GM18520 (cell line): ENCODE data around the gene ROBO1.
"Not testable (repeated sequence)": the region's sequence is repeated elsewhere in the genome, so short reads cannot be mapped to it uniquely, and the experiment has no call there.

ENCODE experiments used
- ATAC-seq: cut with Tn5 transposase; IDR thresholded peaks from one replicate; pipeline ENCODE4 v1.9.1; 2021; ENCODE audit not compliant: unreplicated experiment

ROBO1 gene

GRCh38 chr3:78887547-78888011 lies 880.2 kb downstream of the ROBO1 start:
- no peak for ATAC-seq

DNA sequence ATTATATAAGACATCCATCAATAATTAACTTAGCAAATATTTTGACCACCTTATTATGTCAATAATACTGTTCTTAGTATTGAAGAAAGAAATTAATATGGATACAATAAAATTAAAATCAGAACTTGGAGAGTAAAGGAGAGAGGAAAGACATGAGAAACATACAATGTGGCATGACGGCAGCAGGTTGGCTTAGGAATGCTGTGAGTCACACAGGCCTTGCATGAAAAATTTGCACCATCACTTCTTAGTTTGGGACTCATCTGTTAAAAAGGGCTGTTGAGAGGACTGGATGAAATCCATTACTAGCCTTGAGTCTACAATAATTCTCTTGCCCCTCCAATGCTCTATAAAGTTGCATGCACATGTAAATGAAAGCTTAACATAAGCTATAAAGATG lies 880.8 kb downstream of the ROBO1 start:
- ATAC-seq: no peak

- not testable (repeated sequence) for ATAC-seq
Measured at GRCh38 chr3:78884567-78884966, 883.2 kb downstream of the ROBO1 start.

GRCh38 chr3:78882251-78882650 lies 885.5 kb downstream of the ROBO1 start:
- ATAC-seq: no peak

GRCh38 chr3:78881501-78881900 lies 886.3 kb downstream of the ROBO1 start:
- ATAC-seq: no peak

DNA sequence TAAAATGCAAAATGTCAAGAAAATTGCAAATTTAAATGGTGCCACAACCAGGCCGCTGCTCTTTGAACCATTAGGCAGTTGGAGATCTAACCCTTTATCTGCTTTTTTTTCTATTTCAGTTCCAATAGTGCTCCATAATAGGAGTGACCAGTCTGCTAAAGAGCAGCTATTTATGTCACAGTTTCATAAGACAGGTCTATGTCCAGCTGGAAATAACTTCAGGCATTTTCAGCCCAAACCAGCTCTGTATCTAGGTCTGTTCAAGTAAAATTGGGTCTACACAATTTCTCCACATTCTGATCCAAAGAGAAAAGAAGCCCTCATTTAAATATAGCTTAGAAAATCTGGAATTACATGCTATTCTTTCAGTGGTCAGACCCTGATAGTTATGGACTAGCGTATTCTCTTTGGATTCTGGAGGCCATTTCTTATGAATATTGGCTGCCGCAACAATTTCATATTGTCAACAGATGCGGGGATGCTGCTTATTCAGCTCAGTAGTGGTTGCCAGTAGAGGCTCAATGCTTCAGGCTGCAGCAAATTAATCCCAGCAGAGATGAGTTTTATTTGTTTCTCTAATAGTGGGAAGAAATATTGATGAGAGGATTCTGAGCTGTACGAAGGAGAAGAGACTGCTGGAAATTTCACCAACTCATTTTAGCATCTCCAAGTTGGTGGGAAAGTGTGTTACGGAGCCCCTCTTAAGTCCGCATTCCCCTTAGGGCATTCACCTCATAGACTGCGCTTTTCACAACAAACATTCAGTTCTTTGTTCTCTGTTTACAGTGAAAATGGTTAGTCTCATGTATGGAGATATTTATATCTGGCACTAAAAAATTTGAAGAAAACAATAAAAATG lies 887.0 kb downstream of the ROBO1 start:
- no peak for ATAC-seq

DNA sequence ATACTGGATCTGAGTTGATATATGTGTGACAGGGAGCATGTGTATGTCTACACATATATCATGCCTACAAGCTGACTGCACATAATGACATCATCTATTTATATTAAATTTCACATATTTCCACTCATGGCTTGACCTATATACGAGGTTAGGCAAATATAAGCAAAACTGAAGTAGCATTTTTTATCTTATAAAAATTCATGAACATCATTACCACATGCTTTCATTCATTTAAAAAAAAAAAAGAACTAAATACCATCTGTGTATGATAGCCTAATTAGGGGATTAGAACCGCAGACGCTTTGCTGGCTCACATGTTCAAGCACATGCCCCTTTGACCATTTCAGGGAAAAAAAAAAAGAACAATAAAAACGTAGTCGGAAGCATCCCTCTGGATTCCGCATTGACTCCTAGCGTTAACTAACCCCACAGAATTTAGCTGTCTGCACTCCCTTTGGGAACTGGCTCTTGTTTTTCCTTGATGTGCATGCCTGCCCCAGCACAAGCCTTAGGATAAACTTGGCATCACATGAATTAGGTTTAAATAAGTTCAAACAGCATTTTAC lies 888.4 kb downstream of the ROBO1 start:
- ATAC-seq: no peak

GRCh38 chr3:78878789-78879188 lies 889.0 kb downstream of the ROBO1 start:
- no peak for ATAC-seq

DNA sequence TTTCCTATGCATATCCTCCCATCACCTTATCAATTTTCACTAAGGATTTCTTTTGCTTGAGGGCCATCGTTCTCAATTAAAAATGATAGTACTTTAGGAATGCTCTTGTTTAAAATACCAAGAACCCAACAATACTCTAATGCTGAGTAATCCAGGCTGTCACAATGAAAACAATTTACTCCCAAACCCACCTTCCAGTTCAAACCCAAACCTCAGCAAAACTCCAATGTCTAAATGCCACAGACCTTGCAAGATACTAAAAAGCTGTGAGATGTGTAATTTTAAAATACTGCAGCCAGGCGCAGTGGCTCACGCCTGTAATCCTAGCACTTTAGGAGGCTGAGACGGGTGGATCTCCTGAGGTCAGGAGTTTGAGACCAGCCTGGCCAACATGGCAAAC lies 889.8 kb downstream of the ROBO1 start:
- no peak for ATAC-seq

GRCh38 chr3:78875851-78876250 lies 891.9 kb downstream of the ROBO1 start:
- ATAC-seq: no peak

DNA sequence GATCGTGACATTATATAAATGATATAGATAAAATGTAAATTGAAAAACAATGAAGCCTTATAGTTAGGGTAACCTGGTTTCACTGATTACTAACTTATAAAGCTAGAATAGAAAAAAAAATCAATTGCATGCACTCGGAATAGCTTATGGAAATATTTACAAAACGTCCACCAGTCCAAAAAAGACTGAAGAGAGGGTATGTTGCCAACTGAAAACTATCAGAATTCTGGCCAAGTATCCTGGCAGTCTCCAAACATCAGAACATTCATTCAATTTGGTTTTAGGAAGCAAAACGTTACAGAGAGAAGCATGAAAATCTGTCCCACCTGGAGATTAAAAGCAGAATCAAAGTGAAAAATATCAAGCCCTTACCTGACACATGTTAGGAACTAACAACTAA lies 892.4 kb downstream of the ROBO1 start:
- ATAC-seq: no peak

DNA sequence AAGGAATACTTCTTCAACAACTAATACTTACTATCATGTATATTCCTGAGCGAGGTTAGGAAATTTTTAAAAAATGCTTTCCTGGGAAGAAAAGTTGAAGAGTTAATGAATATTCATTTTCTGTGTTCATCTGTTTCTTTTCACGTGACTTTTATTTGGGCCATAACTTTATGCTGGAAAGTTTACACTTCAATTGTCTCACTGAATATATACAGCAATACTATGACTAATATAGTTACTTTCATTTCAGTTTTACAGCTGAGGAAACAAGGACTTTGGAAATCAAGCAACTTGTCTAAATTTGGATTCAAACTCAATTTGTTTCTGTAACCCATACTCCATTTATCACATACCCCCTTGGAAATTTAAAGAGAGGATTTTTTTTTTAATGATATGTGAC lies 894.2 kb downstream of the ROBO1 start:
- no peak for ATAC-seq

DNA sequence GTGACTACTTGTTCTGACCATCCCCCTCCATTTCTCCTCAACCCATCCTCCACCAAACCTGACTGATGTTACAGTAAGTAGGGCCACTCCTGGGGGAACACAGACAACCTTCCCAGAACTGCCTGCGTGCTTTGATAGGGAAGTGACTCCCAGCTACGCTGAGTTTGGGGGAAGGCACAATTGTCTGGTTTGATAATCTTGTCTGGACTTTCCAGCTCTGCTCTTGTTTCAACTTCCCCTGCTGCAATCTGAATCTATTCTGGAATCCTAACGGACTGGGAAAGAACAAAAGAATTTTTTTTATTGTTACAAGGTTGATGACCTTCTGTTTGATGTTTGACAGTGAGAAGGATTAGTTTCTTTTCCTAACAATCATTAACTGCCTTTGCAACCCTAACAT lies 895.6 kb downstream of the ROBO1 start:
- no peak for ATAC-seq

GRCh38 chr3:78871048-78871447 lies 896.8 kb downstream of the ROBO1 start:
- no peak for ATAC-seq

GRCh38 chr3:78870484-78870883 lies 897.3 kb downstream of the ROBO1 start:
- ATAC-seq: no peak

GRCh38 chr3:78868570-78868969 lies 899.2 kb downstream of the ROBO1 start:
- ATAC-seq: no peak

GRCh38 chr3:78867409-78868372 lies 900.1 kb downstream of the ROBO1 start:
- no peak for ATAC-seq

GRCh38 chr3:78863306-78864203 lies 904.2 kb downstream of the ROBO1 start:
- no peak for ATAC-seq

- no peak for ATAC-seq
Measured at GRCh38 chr3:78861156-78861555, 906.6 kb downstream of the ROBO1 start.

DNA sequence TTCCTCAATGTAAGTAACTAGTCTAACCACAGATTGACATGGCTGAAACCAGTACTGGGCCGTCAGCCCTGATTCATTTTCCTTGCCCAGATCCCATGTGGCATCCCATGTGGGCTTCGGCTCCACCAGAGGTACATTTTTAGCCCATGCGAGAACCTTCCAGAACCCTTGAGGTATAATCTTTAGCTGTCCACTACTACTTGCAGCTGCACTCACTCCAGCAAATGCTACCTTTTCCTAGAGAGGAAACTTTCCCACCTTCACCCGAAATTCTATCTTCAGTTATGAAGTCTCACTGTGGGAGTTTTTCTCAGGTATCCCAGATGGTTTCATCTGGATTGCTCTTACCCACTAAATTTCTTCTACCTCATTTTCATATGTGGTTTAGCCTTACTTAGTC lies 907.2 kb downstream of the ROBO1 start:
- ATAC-seq: no peak
